ENCODE measurements around the gene TNIK. TPM values are rescaled to one million over a fixed set of nuclear protein-coding genes. Genes with fewer than 3 reads are reported as not detected.

TNIK gene
- total and polyA plus RNA-seq, 10 donors: 0.85 to 34.5 (median 14.1) TPM

- TF ChIP-seq POLR2AphosphoS5 (IDR thresholded peaks at IDR 0.05): no peak
- TF ChIP-seq CTCF (IDR thresholded peaks at IDR 0.05 in 8 of 11, conservative IDR thresholded peaks at IDR 0.05 in 3 of 11): no peak
- no peak for TF ChIP-seq POLR2A (IDR thresholded peaks at IDR 0.05)
- intact Hi-C loops (cut with DNase I; ENCODE audit: low total_unique reads): no loop called here
- H3K4me1 ChIP-seq: no peaks in the 10 kb centered on the region
- H3K27ac ChIP-seq: no peak overlapping the region
- no peaks in the 10 kb centered on the region for H3K27me3 ChIP-seq (replicated peaks in 1 of 7)
- peaks cover 0 to 7% (median 0%) of the 10 kb centered on the region in 8 donors for H3K9me3 ChIP-seq
- no peaks in the 10 kb centered on the region for H3K36me3 ChIP-seq
- no peak for DNase-seq
- no peak overlapping the region for H3K4me3 ChIP-seq
- 85 to 91% (median 88%) methylated on average over 1 of the region's 1 CpG for WGBS, 5 donors
Measured at GRCh38 chr3:171206283-171206682, 253.9 kb downstream of the TNIK start.

GRCh38 chr3:171204942-171205341 lies 255.3 kb downstream of the TNIK start:
- peaks cover 0 to 7% (median 0%) of the 10 kb centered on the region in 8 donors for H3K9me3 ChIP-seq
- WGBS, 5 donors: 71 to 78% (median 76%) methylated on average over 1 of the region's 1 CpG
- no peak for DNase-seq
- H3K4me1 ChIP-seq: no peaks in the 10 kb centered on the region
- intact Hi-C loops (cut with DNase I; ENCODE audit: low total_unique reads): no loop called here
- TF ChIP-seq CTCF (IDR thresholded peaks at IDR 0.05 in 8 of 11, conservative IDR thresholded peaks at IDR 0.05 in 3 of 11) (no peak), POLR2A (IDR thresholded peaks at IDR 0.05) (no peak), POLR2AphosphoS5 (IDR thresholded peaks at IDR 0.05) (no peak)
- no peaks in the 10 kb centered on the region for H3K27me3 ChIP-seq (replicated peaks in 1 of 7)
- H3K4me3 ChIP-seq: no peak overlapping the region
- no peaks in the 10 kb centered on the region for H3K36me3 ChIP-seq
- peak overlapping the region in 2 of 8 donors; percentile 49 to 53 for H3K27ac ChIP-seq

- intact Hi-C loops (cut with DNase I; ENCODE audit: low total_unique reads): no loop called here
- DNase-seq: no peak
- no peaks in the 10 kb centered on the region for H3K27me3 ChIP-seq (replicated peaks in 1 of 7)
Measured at GRCh38 chr3:171201825-171202224, 258.4 kb downstream of the TNIK start.

GRCh38 chr3:171200750-171201088 lies 259.5 kb downstream of the TNIK start:
- Histone ChIP-seq H3K27ac (no peak overlapping the region), H3K4me3 (no peak overlapping the region), H3K4me1 (no peaks in the 10 kb centered on the region), H3K27me3 (replicated peaks in 1 of 7) (no peaks in the 10 kb centered on the region), H3K36me3 (no peaks in the 10 kb centered on the region), H3K9me3 (peaks cover 0 to 5% (median 0%) of the 10 kb centered on the region in 8 donors)
- WGBS, 5 donors: 39 to 88% (median 78%) methylated on average over 2 of the region's 2 CpGs
- intact Hi-C loops (cut with DNase I; ENCODE audit: low total_unique reads): no loop called here
- no peak for TF ChIP-seq POLR2AphosphoS5 (IDR thresholded peaks at IDR 0.05)
- TF ChIP-seq CTCF (IDR thresholded peaks at IDR 0.05 in 8 of 11, conservative IDR thresholded peaks at IDR 0.05 in 3 of 11): no peak
- no peak for TF ChIP-seq POLR2A (IDR thresholded peaks at IDR 0.05)
- DNase-seq: no peak

More at GRCh38 chr3:171201825-171202224, 258.4 kb downstream of the TNIK start:
- Histone ChIP-seq H3K4me1 (no peaks in the 10 kb centered on the region), H3K27ac (no peak overlapping the region), H3K36me3 (no peaks in the 10 kb centered on the region), H3K9me3 (peaks cover 0 to 7% (median 0%) of the 10 kb centered on the region in 8 donors), H3K4me3 (no peak overlapping the region)
- WGBS, 5 donors: 86 to 94% (median 91%) methylated on average over 6 of the region's 6 CpGs
- no peak for TF ChIP-seq CTCF (IDR thresholded peaks at IDR 0.05 in 8 of 11, conservative IDR thresholded peaks at IDR 0.05 in 3 of 11)
- no peak for TF ChIP-seq POLR2AphosphoS5 (IDR thresholded peaks at IDR 0.05)
- no peak for TF ChIP-seq POLR2A (IDR thresholded peaks at IDR 0.05)
